HCT116 (cell line): ENCODE measurements around the gene CEP290. TPM values are rescaled to one million over a fixed set of nuclear protein-coding genes. Genes with fewer than 3 reads are reported as not detected.

Experiments
- ATAC-seq: fragments of 200-7000 bp; cut with Tn5 transposase; 2 replicates; pipeline ENCODE4 v1.9.1; 2020; ENCODE audit warnings: mild to moderate bottlenecking, moderate library complexity
- BruUV-seq: library from RNA; stranded (reverse); fragments of 400-500 nt; replicated peaks from 2 replicates; lab custom pipeline; 2021; lab: Mats Ljungman, UMichigan
- CTCF ChIA-PET: fragments of 300-600 bp; sonication (Branson Sonifier 250); formaldehyde crosslinking; loops from one replicate; lab custom pipeline; 2021; ENCODE audit warnings: antibody characterized with exemption; lab: Charles Lee
- POLR2A ChIA-PET: fragments of 300-600, 350-600 bp; sonication (Branson Sonifier 250); formaldehyde crosslinking; loops from one replicate; lab custom pipeline; 2021; ENCODE audit warnings: antibody characterized with exemption; lab: Charles Lee
- RAD21 ChIA-PET, 2 experiments: fragments of 300-600 bp; sonication (Branson Sonifier 250); formaldehyde crosslinking; loops; one replicate each; lab custom pipeline; 2023; ENCODE audit warnings: low total read pairs in 2 of 2; ENCODE audit not compliant: uncharacterized antibody in 2 of 2, unreplicated experiment in 2 of 2, low non-redundant PET in 1 of 2; lab: Charles Lee
- DNase-seq: peaks from one replicate; pipeline ENCODE4 v3.0.0-alpha.2; 2010; ENCODE audit warnings: low read depth, low spot score
- H2AFZ ChIP-seq: fragments of 200-600 bp; shearing (Covaris generic), sonication (generic); 2 replicates; pipeline ENCODE4 v1.6.1; 2017; ENCODE audit warnings: low read depth, mixed run types, mixed read lengths, antibody characterized with exemption, low read length; ENCODE audit not compliant: poor library complexity, severe bottlenecking
- H3K27ac ChIP-seq: 2 replicates; pipeline ENCODE4 v1.5.1; 2012; ENCODE audit warnings: low read depth, low read length
- H3K27me3 ChIP-seq: fragments of 200-600 bp; sonication (generic); 2 replicates; pipeline ENCODE4 v1.6.1; 2016; ENCODE audit warnings: mixed run types, low read length, mixed read lengths; ENCODE audit not compliant: insufficient read depth
- H3K36me3 ChIP-seq, 2 experiments: fragments of 200-500 bp in 1 of 2; fragments of 200-600 bp in 1 of 2; sonication (Bioruptor generic) in 1 of 2; sonication (generic) in 1 of 2; 2 replicates each; pipeline versions ENCODE4 v1.5.1 to v1.6.1; 2014 to 2016; ENCODE audit warnings: low read length in 2 of 2, inconsistent platforms in 1 of 2, mixed read lengths in 1 of 2, mixed run types in 1 of 2; ENCODE audit not compliant: insufficient read depth in 2 of 2, control insufficient read depth in 1 of 2
- H3K4me1 ChIP-seq, 2 experiments: fragments of 200-600 bp in 1 of 2; sonication (generic) in 1 of 2; 2 replicates each; pipeline versions ENCODE4 v1.5.1 to v1.6.1; 2012 to 2017; ENCODE audit warnings: low read length in 2 of 2, inconsistent platforms in 1 of 2, mild to moderate bottlenecking in 1 of 2, mixed read lengths in 1 of 2, mixed run types in 1 of 2, moderate library complexity in 1 of 2; ENCODE audit not compliant: insufficient read depth in 2 of 2, control insufficient read depth in 1 of 2
- H3K4me2 ChIP-seq: fragments of 200-600 bp; sonication (generic); 2 replicates; pipeline ENCODE4 v1.6.1; 2017; ENCODE audit warnings: mixed run types, low read length, mixed read lengths
- H3K4me3 ChIP-seq, 2 experiments: fragments of 200-600 bp in 1 of 2; sonication (generic) in 1 of 2; replicated peaks in 1 of 2; 2 replicates each; pipeline ENCODE4 v1.5.1; 2011 to 2016; ENCODE audit warnings: low read length in 2 of 2, control low read depth in 1 of 2, low read depth in 1 of 2, mild to moderate bottlenecking in 1 of 2, mixed read lengths in 1 of 2, mixed run types in 1 of 2
- H3K79me2 ChIP-seq: fragments of 200-600 bp; sonication (generic); 2 replicates; pipeline ENCODE4 v1.6.1; 2017; ENCODE audit warnings: mild to moderate bottlenecking, mixed run types, low read length, moderate library complexity, mixed read lengths; ENCODE audit not compliant: insufficient read depth
- H3K9ac ChIP-seq: fragments of 200-600 bp; sonication (generic); 2 replicates; pipeline ENCODE4 v1.6.1; 2016; ENCODE audit warnings: low read length, mixed read lengths
- H3K9me2 ChIP-seq: fragments of 200-600 bp; sonication (generic), shearing (Covaris generic); 2 replicates; pipeline ENCODE4 v1.6.1; 2017; ENCODE audit warnings: mixed run types, mild to moderate bottlenecking, moderate library complexity; ENCODE audit not compliant: insufficient read depth
- H3K9me3 ChIP-seq, 2 experiments: fragments of 200-500 bp in 1 of 2; fragments of 200-600 bp in 1 of 2; sonication (Bioruptor generic) in 1 of 2; sonication (generic) in 1 of 2; 2 replicates each; pipeline ENCODE4 v1.6.1; 2014 to 2017; ENCODE audit warnings: low read length in 2 of 2, mixed read lengths in 2 of 2, inconsistent platforms in 1 of 2, low read depth in 1 of 2, mild to moderate bottlenecking in 1 of 2, mixed run types in 1 of 2, moderate library complexity in 1 of 2; ENCODE audit not compliant: control insufficient read depth in 1 of 2, insufficient read depth in 1 of 2
- H4K20me1 ChIP-seq: fragments of 200-600 bp; sonication (generic), shearing (Covaris generic); 2 replicates; pipeline ENCODE4 v1.6.1; 2017; ENCODE audit warnings: mixed run types, mild to moderate bottlenecking, moderate library complexity; ENCODE audit not compliant: insufficient read depth
- CEBPB ChIP-seq: IDR thresholded peaks from 2 replicates; pipeline ENCODE4 v1.6.1; 2012; ENCODE audit warnings: low read depth
- ELF1 ChIP-seq: IDR thresholded peaks from 2 replicates; pipeline ENCODE4 v1.6.1; 2012; ENCODE audit warnings: low read depth, borderline replicate concordance
- JUND ChIP-seq: IDR thresholded peaks from 2 replicates; pipeline ENCODE4 v1.6.1; 2012
- POLR2AphosphoS5 ChIP-seq: IDR thresholded peaks from 2 replicates; pipeline ENCODE4 v1.6.1; 2011; ENCODE audit warnings: mild to moderate bottlenecking, low read depth, low read length, moderate library complexity
- RAD21 ChIP-seq: IDR thresholded peaks from 2 replicates; pipeline ENCODE4 v1.6.1; 2012; ENCODE audit warnings: low read depth, mild to moderate bottlenecking
- SRF ChIP-seq: IDR thresholded peaks from 2 replicates; pipeline ENCODE4 v1.6.1; 2012; ENCODE audit warnings: low read depth
- ZFX ChIP-seq: fragments of 450-650 bp; IDR thresholded peaks from 2 replicates; pipeline ENCODE4 v1.6.1; 2017
- intact Hi-C: fragments of 100-400 bp; cut with micrococcal nuclease; formaldehyde crosslinking; loops from 2 replicates; pipeline ENCODE4 v1.10.0; 2022
- total RNA-seq: library from RNA; stranded (reverse); gene quantifications from one replicate; pipeline ENCODE4 v1.2.1, GENCODE V29; 2021; ENCODE audit not compliant: unreplicated experiment
- TF ChIP-seq, protein P1 (sequence below), 3 experiments: fragments of 200-600 bp in 1 of 3; sonication (generic) in 1 of 3; IDR thresholded peaks in 2 of 3; conservative IDR thresholded peaks in 1 of 3; 2 replicates each; pipeline ENCODE4 v1.5.1; 2012 to 2017; ENCODE audit warnings: low read depth in 2 of 3, low read length in 2 of 3, antibody characterized with exemption in 1 of 3, borderline replicate concordance in 1 of 3, control low read depth in 1 of 3, mild to moderate bottlenecking in 1 of 3, mixed read lengths in 1 of 3, mixed run types in 1 of 3, moderate library complexity in 1 of 3; ENCODE audit not compliant: insufficient read depth in 1 of 3

The CEP290 gene
- total RNA-seq, 1 experiment from 2014 or later: 13.6 TPM

DNA sequence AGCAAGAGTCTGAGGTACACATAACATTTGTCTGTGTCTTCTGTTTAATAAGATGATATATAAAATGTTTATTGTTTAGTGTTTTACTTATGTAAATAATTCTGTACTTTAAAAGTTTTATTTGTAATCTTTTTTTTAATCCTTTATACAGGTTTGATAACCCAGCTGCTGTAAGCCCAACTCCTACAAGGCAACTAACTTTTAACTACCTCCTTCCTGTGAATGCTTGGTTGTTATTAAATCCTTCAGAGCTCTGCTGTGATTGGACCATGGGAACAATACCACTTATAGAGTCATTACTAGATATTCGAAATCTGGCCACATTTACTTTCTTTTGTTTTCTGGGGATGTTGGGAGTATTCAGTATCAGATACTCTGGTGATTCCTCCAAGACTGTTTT lies 24.3 kb upstream of the CEP290 start:
- ChIA-PET POLR2A (no interaction called here), RAD21 (no interaction called here), CTCF (no interaction called here)
- ATAC-seq (no peak), DNase-seq (no peak)
- BruUV-seq: no TSS peak
- Histone ChIP-seq H3K79me2 (no peaks in the 10 kb centered on the region; the same call in 1 of the 2 replicates), H3K36me3 (peaks cover 0 to 8% of the 10 kb centered on the region in 2 experiments; a peak in 2 of 4 replicates), H3K4me3 (no peak overlapping the region), H3K27me3 (no peaks in the 10 kb centered on the region), H3K9ac (no peak overlapping the region), H3K4me2 (no peak overlapping the region), H4K20me1 (no peaks in the 10 kb centered on the region), H3K4me1 (no peaks in the 10 kb centered on the region), H3K9me3 (no peaks in the 10 kb centered on the region), H3K27ac (no peak overlapping the region), H3K9me2 (no peaks in the 10 kb centered on the region), H2AFZ (no peak overlapping the region)
- intact Hi-C loops: no loop called here
- TF ChIP-seq POLR2AphosphoS5: no peak

DNA sequence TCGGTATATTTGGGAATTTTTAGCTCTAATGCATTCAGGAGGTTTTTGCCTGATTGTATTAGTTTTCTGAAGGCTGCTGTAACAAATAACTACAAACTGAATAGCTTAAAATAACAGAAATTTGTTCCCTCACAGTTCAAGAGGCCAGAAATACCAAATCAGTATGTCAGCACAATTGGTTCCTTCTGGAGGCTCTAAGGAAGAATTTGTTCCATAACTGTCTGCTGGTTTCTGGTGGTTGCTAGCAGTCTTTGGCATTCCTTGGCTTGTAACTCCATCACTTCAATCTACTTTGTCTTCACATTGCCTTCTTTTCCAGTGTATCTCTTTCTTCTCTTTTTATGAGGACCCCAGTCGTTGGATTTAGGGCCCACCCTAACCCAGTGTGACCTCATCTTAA lies 21.5 kb upstream of the CEP290 start:
- Histone ChIP-seq H4K20me1 (no peaks in the 10 kb centered on the region), H3K4me3 (no peak overlapping the region), H3K9me3 (no peaks in the 10 kb centered on the region), H3K9ac (no peak overlapping the region), H3K36me3 (peaks cover 0 to 8% of the 10 kb centered on the region in 2 experiments; a peak in 2 of 4 replicates), H2AFZ (no peak overlapping the region), H3K4me1 (no peaks in the 10 kb centered on the region), H3K4me2 (no peak overlapping the region), H3K9me2 (no peaks in the 10 kb centered on the region), H3K79me2 (no peaks in the 10 kb centered on the region; the same call in 1 of the 2 replicates), H3K27ac (no peak overlapping the region), H3K27me3 (no peaks in the 10 kb centered on the region)
- CTCF ChIA-PET: no interaction called here
- no peak for ATAC-seq
- no peak for TF ChIP-seq JUND
- BruUV-seq: no TSS peak
- no peak for DNase-seq
- intact Hi-C loops: no loop called here
- POLR2A ChIA-PET: no interaction called here
- RAD21 ChIA-PET: no interaction called here

DNA sequence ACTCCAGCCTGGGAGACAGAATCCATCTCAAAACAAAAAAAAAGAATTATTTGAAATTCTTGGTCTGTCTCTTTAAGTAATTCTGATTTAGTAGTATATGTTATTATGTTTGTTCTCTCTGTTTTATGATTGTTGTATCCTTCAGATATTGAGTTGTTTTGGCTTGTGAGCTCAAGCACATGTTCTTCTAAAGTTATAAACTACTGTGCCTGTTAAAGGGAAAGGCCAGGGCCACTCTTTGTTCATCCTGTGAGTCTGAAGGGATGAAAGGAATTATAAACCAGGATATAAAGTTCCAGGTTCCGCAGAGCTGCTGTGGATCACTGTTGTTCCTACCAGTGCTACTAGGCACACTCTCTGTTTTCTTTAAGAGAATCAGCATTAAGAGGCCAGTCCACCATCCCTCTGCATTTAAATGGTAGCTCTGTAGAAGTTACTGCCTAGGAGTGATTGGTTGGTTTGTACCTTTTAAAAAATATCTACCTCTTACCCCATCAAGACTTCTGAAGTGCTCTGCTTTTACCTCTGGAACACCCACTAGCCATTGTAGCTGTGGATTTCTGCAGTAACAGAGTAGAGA lies 14.3 kb upstream of the CEP290 start:
- TF ChIP-seq RAD21: no peak
- no peak for TF ChIP-seq SRF
- TF ChIP-seq JUND: no peak
- TF ChIP-seq, protein P1, sequence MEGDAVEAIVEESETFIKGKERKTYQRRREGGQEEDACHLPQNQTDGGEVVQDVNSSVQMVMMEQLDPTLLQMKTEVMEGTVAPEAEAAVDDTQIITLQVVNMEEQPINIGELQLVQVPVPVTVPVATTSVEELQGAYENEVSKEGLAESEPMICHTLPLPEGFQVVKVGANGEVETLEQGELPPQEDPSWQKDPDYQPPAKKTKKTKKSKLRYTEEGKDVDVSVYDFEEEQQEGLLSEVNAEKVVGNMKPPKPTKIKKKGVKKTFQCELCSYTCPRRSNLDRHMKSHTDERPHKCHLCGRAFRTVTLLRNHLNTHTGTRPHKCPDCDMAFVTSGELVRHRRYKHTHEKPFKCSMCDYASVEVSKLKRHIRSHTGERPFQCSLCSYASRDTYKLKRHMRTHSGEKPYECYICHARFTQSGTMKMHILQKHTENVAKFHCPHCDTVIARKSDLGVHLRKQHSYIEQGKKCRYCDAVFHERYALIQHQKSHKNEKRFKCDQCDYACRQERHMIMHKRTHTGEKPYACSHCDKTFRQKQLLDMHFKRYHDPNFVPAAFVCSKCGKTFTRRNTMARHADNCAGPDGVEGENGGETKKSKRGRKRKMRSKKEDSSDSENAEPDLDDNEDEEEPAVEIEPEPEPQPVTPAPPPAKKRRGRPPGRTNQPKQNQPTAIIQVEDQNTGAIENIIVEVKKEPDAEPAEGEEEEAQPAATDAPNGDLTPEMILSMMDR (IDR thresholded peaks at IDR 0.05 in 2 of 3, conservative IDR thresholded peaks at IDR 0.05 in 1 of 3; ENCODE audit: borderline replicate concordance in 1 of 3, insufficient read depth in 1 of 3, low read depth in 2 of 3, low read length in 2 of 3): no peak
- no peak for TF ChIP-seq CEBPB
- no peak for TF ChIP-seq ELF1
- no peak for TF ChIP-seq ZFX
- BruUV-seq: no TSS peak
- H3K9me2 ChIP-seq: no peaks in the 10 kb centered on the region
- no peaks in the 10 kb centered on the region for H3K27me3 ChIP-seq
- no peak overlapping the region for H3K4me3 ChIP-seq
- no peak overlapping the region for H2AFZ ChIP-seq
- no peak for DNase-seq
- ATAC-seq: no peak
- no peaks in the 10 kb centered on the region for H4K20me1 ChIP-seq
- H3K9ac ChIP-seq: no peak overlapping the region
- H3K4me2 ChIP-seq: no peak overlapping the region
- no peaks in the 10 kb centered on the region for H3K4me1 ChIP-seq
- intact Hi-C loops: no loop called here
- no peaks in the 10 kb centered on the region for H3K9me3 ChIP-seq
- peaks cover 36% of the 10 kb centered on the region for H3K79me2 ChIP-seq
- no peaks in the 10 kb centered on the region for H3K36me3 ChIP-seq
- RAD21 ChIA-PET: no interaction called here
- H3K27ac ChIP-seq: no peak overlapping the region
- CTCF ChIA-PET: no interaction called here
- POLR2A ChIA-PET: no interaction called here
